Stimulated activated CD8-positive, alpha-beta memory T cell treated with anti-CD3 and anti-CD28 coated beads, Interleukin-15, amount 100 ng/mL, for 48 hours (primary cell): ENCODE measurements around the gene COL23A1.

Source experiments
- DNase-seq, 2 donors: peaks; one replicate each; pipeline ENCODE4 v3.0.0-alpha.2; 2020; ENCODE audit warnings: low read depth in 2 of 2

The COL23A1 gene

DNA sequence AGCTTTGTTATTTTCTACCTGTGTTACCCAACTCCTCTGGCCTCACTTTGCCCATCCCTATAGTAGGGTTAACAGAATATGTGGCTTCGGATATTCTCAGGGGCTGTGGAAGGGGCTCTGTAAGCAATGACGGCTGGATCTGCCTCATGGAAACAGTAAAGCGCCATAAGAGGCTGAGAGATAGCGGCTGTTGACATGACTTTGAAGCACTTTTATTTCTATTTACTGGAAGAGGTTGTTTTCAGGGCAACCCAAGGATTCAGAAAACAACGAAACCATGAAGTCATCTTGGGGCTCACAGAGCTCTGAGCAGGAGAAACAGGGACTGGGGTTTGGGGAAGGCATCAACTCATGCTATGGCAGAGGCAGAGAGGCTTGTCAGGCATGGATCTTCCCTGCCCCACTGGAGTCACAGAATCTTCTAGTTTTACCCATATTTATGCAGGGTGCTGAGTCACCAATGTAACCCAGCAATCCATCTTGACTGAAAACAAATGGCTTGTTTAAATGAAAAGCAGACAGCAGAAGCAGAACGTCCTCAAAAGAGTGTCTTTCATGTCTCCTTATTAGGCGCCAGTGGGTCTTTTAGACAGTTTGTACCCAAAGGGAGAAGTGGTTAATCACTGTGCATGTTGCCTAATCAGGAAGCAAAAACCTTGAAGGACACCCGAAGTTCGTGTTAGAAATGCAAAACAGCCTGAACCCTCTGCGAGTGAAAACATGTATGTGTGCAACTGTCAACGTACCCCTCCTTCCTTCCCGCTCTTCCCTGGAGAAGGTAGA is 113.0 kb downstream of the COL23A1 start:
- no peak for DNase-seq

DNA sequence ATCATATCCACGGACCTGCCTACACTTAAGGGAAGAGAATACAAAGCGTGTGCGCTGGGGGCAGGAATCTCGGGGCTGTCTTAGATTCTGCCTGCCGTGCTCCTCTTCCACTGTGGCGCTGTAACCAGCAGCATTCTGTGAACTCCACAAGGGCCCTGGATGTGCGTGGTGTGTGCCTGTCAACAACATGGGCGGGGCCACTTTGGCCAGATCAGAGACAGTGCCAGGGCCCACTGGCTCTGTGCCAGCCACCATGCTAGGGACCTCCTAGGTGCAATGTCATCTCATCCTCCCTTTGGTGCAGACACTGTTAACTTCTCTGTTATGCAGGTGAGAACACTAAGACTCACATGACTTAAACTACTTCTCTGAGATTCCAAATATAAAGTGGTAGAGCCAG is 113.7 kb downstream of the COL23A1 start:
- no peak for DNase-seq

DNA sequence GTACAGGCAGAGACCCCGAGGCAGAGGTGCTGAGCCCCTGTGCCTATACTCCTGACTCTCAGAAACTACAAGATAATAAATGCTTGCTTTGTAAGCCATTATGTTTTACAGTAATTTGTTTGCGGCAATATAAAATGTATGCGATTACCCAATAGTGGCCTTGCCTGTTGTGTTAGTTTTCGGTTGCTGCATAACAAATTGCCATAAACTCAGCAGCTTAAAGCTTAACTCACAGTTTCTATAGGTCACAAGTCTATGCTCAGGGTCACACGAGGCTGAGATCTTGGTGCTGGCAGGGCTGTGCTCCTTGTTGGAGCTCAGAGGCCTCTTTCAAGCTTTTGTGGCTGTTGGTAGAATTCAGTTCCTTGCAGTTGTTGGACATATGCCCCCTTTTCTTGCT is 114.8 kb downstream of the COL23A1 start:
- DNase-seq: no peak

DNA sequence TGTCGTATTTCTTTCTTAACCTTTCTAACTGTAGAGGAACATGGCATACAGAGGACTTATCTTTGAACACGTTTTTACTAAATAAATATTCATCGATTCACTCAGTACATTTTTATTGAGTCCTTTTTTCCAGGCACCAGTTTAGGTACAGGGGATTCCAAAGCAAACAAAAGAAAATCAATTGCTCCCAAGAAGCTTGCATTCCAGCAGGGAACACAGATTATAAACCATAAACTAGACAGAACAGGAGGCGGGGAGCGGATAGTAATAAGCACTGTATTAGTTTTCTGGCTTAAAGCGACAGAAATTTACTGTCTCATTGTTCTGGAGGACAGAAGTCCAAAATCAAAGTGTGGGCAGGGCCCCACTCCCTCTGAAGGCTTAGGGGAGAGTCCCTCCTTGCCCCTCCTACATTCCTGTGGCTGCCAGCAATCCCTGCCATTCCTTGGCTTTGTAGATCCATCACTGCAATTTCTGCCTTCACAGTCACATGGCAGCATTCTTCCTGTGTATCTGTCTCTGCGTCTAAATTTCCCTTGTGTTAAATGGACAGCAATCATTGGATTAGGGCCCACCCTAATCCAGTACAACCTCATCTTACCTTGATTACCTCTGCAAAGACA is 115.5 kb downstream of the COL23A1 start:
- DNase-seq: no peak

DNA sequence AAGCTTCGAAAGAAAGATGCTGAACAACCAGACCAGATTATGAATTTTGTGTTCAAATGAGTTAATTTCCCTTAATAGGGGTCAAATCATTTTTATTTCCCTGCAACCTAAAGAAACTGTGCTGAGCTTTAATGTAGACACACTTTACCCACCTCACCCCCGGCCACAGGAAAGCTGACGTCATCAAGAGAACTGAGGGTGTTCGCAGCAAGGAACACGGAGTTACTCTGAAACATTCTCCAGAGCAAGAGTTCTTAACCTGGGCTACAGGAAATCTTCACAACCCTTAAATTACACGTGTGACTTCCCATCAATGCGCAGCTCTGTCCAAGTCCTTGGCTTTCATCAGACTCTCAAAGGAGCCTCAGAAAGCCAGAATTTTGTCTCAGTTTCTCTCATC is 116.3 kb downstream of the COL23A1 start:
- DNase-seq: no peak

DNA sequence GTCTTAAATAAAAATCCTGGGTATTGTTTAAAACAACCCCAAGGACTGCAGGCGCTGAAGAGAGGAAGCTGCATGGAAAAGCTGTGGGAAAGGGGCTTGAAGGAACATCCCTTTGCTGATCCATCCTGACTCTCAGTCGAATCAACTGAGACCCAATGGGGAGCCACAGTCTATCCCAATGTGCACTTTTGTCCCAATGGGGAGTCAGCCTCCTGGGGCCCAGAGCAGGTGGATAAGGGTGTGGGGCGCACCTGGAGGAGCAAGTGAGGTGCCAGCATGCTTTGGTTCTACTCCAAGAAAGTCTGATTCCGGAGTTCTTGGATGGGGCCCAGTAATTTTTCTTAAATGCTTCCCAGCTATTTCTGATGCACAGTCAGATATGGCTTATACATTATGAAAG is 118.1 kb downstream of the COL23A1 start:
- DNase-seq: no peak

DNA sequence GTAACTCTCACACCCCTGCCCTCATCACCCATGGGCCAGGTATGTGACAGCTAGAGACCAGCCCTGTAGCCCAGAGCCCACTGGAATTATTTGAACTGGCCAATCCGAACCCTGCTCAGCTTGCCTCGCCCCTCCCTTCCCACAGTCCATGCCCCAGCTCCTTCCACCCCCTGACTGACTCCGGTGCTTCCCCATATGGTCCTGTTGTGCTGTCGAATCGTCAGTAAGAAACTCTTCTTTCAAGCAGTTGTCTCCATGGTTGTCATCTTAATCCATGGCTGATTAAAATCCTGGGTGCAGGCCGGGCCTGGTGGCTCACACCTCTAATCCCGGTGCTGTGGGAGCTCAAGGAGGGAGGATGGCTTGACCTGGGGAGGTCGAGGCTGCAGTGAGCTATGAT is 118.5 kb downstream of the COL23A1 start:
- DNase-seq: no peak

DNA sequence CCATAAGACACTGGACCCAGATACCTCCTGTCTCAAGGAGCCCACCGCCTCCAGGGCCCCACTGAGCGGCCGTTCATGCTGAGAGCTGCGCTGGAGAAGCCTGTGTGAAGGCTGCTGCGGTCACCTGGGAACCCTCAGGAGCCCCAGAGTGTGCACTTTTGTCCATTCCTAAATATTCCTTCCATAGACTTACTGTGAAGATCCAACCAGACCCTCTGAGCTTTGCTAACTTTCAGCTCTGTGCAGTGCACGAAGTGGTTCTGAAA is 119.5 kb downstream of the COL23A1 start:
- no peak for DNase-seq

DNA sequence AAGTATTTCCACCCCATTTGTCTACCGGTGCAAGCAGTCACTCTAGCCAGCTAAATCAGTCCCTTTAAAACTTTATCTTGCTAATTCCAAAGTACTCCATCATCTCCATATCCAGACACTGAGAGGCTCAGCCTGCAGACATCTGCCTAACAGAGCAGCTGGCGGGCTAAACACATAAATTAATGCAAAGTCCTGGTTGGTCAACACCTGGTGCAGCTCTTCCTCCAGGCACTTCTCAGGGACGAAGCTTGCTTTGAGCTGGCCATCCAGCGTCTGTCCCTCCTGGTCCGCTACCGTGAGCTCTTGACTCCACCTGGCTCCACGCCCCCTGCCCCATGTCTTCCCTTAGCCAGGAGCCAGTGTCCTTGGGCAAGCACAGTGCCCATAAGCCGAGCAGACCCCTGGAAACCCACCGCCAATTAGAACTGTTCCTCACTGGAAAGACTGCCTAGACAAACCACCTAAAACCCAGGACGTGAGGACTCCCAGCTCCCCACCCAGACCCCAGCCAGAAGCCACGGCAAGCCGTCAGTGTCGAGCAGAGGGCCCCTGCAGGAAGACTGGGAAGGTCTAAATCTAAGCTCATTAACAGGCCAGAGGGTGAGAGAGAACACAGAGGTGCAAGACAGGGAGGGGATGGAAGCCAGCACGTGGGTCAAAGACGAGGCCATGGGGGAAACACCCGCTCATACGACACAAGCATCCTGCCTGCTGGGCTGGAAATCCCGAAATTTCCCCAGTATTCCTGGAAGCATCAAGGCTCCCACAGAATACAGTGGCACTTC is 120.0 kb downstream of the COL23A1 start:
- DNase-seq: no peak

DNA sequence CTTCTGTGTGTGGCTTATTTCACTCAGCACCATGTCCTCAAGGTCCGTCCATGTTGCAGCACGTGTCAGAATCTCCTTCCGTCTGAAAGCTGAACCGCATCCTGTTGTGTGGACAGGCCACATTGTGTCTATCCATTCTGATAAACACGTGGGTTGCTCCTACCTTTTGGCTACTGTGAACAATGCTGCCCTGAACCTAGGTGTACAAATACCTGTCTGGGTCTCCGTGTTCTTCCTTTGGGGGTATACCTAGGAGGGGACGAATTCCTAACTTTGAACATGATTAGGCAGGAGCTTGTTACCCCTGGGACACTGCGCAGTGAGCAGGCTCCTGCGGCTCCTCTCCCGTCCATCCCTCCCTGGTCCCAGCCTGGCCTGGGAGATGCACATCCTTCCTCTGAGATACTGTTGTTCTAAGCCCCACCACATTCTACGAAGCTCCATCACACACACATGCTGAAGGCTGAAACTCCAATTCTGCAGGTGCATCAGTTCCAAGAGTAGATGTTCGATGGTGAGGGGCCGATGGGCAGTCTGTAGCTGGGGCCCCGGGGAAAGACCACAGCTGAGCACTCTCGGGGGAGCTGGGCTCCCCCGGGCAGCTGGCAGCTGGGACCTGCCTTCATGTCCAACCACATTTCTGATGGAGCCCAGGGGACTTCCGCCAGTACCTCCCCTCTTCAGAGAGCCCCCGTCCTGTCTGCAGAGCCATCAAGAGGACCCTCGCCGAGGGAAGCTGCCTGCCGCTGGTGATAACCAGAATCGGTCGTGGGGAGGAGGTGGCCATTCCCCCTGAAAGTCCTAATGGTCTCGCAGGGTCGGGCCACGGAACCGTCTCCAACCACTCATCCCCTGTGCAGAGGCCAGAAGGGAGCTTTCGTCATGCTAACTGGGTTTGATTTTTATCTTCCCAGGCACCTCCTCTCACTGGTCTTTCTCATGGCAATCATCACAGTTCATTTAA is 120.9 kb downstream of the COL23A1 start:
- no peak for DNase-seq

DNA sequence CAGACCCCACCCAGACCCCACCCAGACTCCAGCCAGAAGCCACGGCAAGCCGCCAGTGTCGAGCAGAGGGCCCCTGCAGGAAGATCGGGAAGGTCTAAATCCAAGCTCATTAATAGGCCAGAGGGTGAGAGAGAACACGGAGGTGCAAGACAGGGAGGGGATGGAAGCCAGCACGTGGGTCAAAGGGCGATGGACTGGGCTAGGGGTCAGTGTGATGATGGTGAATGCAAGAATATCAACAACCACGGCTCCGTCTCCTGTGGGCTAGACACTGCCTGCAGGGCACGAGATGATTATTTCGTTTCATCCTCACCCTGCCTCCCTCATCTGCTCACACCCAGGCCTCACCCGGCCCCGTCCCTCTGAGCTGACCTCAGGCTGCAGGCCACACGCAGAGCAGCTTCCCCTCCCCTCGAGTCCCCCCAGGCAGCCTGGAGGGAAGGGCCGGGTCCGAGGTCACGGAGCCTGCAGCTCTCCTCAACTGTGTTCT is 122.0 kb downstream of the COL23A1 start:
- no peak for DNase-seq

DNA sequence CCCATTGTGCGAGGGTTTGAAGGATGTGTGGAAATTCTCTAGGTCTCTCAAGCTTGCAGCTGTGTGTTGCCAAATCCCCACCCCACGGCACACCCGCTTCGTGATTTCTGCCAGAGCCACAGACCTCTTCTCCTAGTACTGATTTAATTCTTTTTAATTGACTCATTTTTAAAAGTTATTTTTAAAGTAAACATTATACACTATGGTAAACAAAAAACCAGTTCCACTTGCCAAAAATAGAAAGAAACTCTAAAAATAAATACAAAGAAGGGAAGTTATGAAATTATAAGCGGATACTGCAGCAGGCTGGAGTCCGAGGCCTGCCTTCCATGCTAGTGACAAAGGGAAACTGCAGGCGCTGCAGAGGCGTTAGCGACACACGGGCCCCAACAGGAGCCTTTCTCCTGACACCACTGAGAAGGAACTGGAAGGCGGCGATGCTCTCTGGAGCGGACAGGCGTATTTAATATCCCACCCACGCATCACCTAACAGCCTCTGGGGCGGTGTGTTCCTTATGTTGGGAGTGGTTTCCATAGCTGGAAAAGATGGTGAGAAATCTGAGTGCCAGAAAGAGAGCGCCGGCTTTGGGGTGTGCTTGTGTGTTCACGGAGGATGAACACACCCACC is 122.5 kb downstream of the COL23A1 start:
- DNase-seq: no peak

DNA sequence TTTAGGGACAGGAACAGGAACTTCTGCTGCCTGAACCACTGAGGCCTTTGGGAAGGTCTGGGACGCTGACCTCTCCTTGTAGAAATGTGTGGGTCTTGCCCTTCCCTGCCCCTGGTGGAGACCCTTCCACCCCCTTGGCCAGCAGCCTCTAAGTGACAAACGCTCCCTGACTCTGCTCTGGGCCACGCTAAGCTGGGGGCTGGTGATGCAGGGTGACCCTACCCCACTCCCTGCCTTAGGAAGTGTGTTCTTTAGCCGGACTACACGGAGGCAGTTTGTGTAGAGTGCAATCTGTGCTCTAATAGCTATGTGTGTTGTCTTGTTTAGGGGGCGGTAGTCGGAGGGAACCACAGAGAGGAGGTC is 123.0 kb downstream of the COL23A1 start:
- no peak for DNase-seq

DNA sequence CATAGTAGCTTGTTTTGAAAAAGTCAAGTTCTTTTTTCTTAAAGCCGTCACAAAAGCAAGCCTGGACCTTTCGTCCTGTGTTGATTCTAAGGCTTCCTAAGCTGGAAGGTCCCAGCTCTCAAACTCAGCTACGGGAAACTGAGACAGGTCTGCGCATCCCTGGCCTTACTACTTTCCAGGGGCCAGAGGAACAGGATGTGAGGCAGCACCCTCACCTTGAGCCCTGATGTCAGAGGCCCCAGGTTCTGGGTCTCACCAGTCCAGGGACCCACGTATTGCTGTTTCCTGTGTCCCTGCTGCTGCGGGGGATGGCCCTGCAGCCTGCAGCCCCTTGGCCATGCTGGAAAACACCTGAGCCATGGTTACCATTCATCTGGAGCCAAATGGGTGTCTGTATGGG is 123.9 kb downstream of the COL23A1 start:
- DNase-seq: no peak

DNA sequence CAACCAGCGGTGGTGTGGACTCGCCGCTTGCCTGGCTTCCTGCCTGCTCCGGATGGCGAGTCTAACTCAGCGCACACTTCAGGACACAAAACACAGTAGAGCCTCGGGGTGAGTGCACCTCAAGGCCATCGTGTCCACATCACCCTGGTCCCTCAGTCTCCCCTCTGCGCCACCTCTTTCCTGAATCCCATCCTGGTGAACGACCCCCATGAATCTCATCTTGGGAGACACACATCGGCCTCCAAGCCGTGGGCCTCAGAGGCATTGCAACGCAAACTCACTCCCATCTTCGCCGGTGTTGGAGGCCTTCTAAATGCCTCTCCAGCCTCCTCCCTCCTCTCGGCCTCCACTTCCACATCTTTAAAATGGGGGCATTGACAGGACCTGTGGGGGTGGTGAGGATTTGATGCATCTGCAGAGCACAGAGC is 124.3 kb downstream of the COL23A1 start:
- DNase-seq: no peak

DNA sequence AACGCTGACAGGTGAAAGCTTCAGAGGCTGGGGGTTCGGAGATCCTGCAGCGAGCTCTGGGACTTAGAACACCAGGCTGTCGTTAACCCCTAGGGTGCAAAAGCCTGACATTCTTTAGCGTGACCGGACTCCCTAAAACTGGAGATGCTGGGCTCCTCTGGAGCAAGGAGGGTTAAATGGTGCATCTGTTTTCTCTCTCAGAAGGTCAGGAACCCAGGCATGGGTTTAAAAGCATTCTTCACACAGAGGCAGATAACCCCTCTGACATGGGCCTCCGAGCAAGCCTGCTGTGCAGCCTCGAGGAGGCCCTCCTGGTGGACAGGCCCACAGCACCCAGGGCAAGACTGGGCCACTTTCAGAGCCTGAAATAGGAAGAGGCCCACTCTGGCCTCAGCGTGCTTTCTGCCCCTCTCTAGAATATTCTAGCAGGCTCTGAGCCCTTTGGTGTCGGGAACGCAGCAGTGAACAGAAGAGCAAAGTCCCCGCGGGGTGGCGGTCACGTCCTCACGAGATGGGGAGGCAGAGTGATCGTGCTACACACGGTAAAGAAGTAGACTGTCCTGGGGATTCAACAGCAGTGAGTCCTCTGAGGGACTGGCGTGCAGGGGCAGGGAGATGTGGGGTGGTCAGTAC is 124.8 kb downstream of the COL23A1 start:
- DNase-seq: no peak

DNA sequence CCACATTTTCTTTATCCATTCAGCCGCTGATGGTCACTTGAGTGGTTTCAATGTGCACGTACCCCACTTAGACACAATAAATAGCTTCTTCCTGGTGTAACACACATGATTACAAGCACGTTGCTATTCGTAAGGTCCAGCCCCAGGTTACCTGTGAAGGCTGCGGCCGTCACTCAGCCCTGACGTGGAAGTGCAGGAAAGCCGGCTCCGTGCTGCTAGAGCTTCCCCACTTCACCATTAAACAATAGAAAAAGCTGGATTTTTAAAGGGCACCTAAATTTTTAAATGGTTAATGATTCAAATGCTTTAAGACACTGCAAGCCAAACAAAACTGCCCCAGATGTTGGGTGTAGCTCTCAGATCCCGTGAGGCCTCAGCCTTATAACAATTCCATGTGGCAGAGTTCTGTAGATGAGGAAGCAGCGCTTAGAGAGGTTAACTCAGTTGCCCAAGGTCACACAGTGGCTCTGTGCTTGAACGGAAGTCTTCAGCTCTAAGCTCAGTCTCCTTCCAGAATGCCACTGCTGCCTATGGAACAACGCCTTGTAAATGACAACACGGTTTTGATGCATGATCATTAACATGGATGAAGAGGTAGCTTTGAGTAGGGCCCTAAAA is 125.7 kb downstream of the COL23A1 start:
- no peak for DNase-seq

DNA sequence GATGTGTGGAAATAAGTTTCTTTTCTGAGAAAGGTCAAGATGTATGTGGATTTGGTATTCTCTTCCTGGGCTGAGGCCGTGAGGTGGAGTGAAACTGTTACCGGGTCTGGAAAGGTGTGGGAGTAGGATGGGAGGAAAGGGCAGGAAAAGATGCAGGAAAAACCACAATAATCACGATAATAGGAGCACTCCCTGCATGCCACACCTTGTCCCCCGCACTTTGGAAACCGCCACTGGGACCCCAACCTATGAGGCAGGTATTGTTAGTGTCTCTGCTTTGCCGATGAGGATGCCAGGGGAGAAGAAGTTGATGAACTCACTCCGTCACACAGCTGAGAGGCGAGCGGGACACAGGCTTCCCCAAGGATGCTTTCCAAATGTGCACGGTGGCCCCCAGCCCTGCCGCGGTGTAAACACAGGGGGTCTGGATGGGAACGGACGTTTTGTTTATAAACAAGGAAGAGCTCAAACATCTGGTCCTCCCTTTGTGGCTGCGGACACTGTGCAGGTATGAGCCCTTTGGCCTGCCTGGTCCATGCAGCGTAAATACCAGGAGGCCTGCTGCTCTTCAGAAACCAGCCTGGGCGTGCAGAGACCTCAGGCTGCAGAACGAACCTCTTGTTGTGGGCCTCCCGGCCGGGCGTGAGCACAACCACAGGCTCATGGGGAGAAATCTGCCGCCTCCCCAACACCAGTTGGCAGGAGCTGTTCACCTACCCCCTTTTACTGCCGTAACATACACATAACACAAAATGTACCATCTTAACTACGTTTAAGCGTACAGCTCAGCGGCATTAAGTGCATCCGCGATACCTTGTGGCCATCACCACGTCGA is 126.7 kb downstream of the COL23A1 start:
- no peak for DNase-seq

DNA sequence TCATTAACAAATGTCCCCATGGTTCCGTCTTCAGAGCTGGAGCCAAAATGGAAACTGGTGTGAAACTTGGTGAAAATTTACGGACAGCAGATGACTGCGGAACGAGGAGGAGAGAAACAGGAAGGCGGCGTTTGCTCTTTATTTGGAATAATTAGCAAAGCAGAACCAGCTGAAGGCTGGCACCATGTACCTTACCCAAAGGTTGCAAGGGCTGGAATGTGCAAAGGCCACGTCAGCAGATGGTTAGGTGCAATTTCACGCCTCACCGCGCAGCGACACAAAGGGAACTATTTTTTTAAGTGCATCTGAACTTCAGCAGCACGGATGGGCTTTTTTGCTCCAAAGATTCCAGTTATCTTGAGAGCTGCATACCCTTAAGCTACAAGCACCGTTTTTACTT is 127.4 kb downstream of the COL23A1 start:
- no peak for DNase-seq

DNA sequence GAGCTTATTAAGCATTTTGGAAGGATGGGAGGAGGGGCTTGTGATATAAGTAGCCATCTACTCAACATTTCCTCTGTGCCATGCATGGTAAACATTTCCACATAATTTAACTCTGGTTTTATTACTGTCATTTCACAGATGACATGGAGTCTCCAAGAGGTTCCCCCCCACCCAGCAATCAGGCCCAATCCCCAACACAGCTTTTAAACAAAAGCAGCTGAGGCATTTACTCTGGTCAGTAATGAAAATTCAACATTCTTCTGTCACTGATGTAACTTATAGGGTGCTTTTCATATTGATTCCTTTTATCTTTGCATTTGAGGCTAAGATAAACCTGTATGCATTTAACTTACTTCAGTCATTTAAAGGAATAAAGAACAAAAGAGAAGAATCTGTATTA is 128.1 kb downstream of the COL23A1 start:
- no peak for DNase-seq
